ENCODE data around the gene STRBP.

The STRBP gene

DNA sequence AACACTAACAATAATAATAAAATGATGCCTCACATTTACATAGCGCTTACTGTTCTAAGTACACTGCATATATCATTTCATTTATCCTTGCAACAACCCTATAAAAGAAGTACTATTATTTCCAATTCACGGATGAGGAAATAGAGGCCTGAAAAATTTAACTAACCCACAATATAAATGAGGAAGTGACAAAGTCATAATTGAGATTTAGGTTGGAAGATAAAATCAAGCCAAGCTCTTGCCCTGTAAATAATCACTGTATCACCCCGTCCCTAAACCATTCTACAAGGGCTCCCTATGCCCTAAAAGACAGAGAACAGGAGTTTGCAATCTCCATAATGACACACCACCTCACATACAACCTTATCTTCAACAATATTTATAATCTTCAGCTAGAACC is 49.6 kb downstream of the STRBP start:
- TF ChIP-seq TAF1 (IDR thresholded peaks at IDR 0.05; ENCODE audit: borderline replicate concordance, insufficient read depth, low read length) (no peak), POLR2AphosphoS5 (IDR thresholded peaks at IDR 0.05; ENCODE audit: low read depth, low read length) (no peak), FOXP2 (optimal IDR thresholded peaks at IDR 0.05; ENCODE audit: borderline replicate concordance, extremely low read depth, extremely low read length, insufficient read depth) (no peak), SIN3A (IDR thresholded peaks at IDR 0.05; ENCODE audit: borderline replicate concordance, insufficient read depth, low read length) (no peak)
- TF ChIP-seq, protein P1, sequence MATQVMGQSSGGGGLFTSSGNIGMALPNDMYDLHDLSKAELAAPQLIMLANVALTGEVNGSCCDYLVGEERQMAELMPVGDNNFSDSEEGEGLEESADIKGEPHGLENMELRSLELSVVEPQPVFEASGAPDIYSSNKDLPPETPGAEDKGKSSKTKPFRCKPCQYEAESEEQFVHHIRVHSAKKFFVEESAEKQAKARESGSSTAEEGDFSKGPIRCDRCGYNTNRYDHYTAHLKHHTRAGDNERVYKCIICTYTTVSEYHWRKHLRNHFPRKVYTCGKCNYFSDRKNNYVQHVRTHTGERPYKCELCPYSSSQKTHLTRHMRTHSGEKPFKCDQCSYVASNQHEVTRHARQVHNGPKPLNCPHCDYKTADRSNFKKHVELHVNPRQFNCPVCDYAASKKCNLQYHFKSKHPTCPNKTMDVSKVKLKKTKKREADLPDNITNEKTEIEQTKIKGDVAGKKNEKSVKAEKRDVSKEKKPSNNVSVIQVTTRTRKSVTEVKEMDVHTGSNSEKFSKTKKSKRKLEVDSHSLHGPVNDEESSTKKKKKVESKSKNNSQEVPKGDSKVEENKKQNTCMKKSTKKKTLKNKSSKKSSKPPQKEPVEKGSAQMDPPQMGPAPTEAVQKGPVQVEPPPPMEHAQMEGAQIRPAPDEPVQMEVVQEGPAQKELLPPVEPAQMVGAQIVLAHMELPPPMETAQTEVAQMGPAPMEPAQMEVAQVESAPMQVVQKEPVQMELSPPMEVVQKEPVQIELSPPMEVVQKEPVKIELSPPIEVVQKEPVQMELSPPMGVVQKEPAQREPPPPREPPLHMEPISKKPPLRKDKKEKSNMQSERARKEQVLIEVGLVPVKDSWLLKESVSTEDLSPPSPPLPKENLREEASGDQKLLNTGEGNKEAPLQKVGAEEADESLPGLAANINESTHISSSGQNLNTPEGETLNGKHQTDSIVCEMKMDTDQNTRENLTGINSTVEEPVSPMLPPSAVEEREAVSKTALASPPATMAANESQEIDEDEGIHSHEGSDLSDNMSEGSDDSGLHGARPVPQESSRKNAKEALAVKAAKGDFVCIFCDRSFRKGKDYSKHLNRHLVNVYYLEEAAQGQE (IDR thresholded peaks at IDR 0.05; ENCODE audit: insufficient read depth in 1 of 2, low read depth in 2 of 2, low read length in 2 of 2): no peak

DNA sequence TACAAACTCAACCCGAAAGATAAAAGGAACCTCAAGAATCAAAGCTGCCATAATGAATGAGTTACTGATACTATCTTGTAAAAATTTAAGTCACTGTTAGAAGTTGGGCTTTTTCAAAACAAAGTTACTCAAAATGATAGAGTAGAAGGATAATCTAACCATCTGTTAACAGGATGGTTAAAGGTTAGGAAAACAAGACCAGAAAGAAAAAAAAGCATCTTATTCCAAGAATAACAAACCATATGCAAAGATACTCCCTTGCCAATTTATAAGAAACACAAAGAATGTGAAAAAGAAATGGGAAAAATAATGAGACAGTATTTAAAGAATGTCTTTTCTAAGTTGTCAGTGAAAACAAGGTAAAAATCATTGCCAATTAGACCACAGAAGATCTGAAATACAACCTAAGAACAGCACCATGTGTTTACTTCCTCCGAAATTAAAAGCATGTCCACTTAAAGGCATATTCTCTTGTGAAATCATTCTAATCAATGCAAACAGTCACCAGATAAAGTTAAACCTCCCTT is 51.2 kb downstream of the STRBP start:
- TF ChIP-seq SIN3A (IDR thresholded peaks at IDR 0.05; ENCODE audit: borderline replicate concordance, insufficient read depth, low read length) (no peak), FOXP2 (optimal IDR thresholded peaks at IDR 0.05; ENCODE audit: borderline replicate concordance, extremely low read depth, extremely low read length, insufficient read depth) (no peak), TAF1 (IDR thresholded peaks at IDR 0.05; ENCODE audit: borderline replicate concordance, insufficient read depth, low read length) (no peak), POLR2AphosphoS5 (IDR thresholded peaks at IDR 0.05; ENCODE audit: low read depth, low read length) (no peak)
- TF ChIP-seq, protein P1 (IDR thresholded peaks at IDR 0.05; ENCODE audit: insufficient read depth in 1 of 2, low read depth in 2 of 2, low read length in 2 of 2): no peak

DNA sequence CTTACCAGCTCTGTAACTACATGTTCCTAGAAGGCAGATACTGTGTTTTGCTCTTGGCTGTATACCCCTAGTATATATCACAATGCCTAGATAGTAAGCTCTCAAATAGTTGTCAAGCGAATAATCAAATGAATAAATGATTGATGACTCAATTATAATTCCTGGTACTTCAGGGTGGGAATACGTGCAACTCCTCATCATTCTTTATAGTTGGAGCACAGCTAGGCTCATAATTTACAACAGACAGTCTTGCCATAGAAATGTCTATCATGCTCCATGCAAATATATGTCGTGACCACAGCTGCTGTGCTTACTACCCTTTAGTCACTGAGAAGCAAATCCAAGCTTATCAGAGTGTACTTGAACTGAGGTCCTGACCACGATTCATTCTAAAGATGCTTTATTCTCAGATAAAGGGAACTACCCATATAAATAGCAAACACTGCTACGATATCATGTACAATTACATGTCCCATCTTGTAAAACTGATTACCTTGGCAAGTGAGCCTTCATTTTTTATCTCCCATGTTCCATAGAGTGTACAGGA is 52.1 kb downstream of the STRBP start:
- TF ChIP-seq POLR2AphosphoS5 (IDR thresholded peaks at IDR 0.05; ENCODE audit: low read depth, low read length) (no peak), FOXP2 (optimal IDR thresholded peaks at IDR 0.05; ENCODE audit: borderline replicate concordance, extremely low read depth, extremely low read length, insufficient read depth) (no peak), SIN3A (IDR thresholded peaks at IDR 0.05; ENCODE audit: borderline replicate concordance, insufficient read depth, low read length) (no peak), TAF1 (IDR thresholded peaks at IDR 0.05; ENCODE audit: borderline replicate concordance, insufficient read depth, low read length) (no peak)
- TF ChIP-seq, protein P1 (IDR thresholded peaks at IDR 0.05; ENCODE audit: insufficient read depth in 1 of 2, low read depth in 2 of 2, low read length in 2 of 2): no peak

DNA sequence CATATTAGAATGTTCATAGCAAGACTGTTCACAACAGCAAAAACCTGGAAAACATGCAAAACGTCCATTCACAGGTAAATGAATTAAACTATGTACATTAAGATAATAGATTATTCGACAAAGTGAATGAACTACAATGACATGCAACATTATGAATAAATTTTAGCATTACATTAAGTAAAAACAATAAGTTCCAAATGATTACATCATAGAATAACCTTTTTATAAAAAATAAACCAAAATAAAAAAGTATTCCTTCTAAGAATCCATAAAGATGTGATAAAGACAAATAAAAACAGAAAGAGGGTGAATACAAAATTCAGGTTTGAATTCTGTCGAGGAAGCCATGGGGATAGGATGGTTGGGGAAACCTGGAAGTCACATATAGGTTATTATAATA is 57.3 kb downstream of the STRBP start:
- TF ChIP-seq POLR2AphosphoS5 (IDR thresholded peaks at IDR 0.05; ENCODE audit: low read depth, low read length): no peak
- TF ChIP-seq, protein P1 (IDR thresholded peaks at IDR 0.05; ENCODE audit: insufficient read depth in 1 of 2, low read depth in 2 of 2, low read length in 2 of 2): no peak
- no peak for TF ChIP-seq FOXP2 (optimal IDR thresholded peaks at IDR 0.05; ENCODE audit: borderline replicate concordance, extremely low read depth, extremely low read length, insufficient read depth)
- TF ChIP-seq TAF1 (IDR thresholded peaks at IDR 0.05; ENCODE audit: borderline replicate concordance, insufficient read depth, low read length): no peak
- no peak for TF ChIP-seq SIN3A (IDR thresholded peaks at IDR 0.05; ENCODE audit: borderline replicate concordance, insufficient read depth, low read length)

Measured in PFSK-1 (cell line).